Measurements from ENCODE around the gene MAGI3.

- TF ChIP-seq CTCF (IDR thresholded peaks at IDR 0.05), result no peak
- TF ChIP-seq POLR2A (IDR thresholded peaks at IDR 0.05), result no peak
Observed at GRCh38 chr1:113373644-113374043, 16.7 kb upstream of the MAGI3 start.

All from adrenal gland (tissue), 5 donors.